Activated CD4-positive, alpha-beta T cell treated with anti-CD3 and anti-CD28 coated beads for 36 hours (primary cell): ENCODE measurements around the gene SMIM41. TPM values are rescaled to one million over a fixed set of nuclear protein-coding genes. Genes with fewer than 3 reads are reported as not detected.
A peak's percentile ranks its signal among the peaks of the same experiment; 100 is the strongest.

ENCODE experiments used
- ATAC-seq: fragments of 200-7000 bp; cut with Tn5 transposase; one replicate; pipeline ENCODE4 v1.10.0; 2021; ENCODE audit warnings: mild to moderate bottlenecking, moderate library complexity
- CTCF ChIA-PET: fragments of 350-600 bp; sonication (Branson Sonifier 250); formaldehyde crosslinking; loops from one replicate; lab custom pipeline; 2021; ENCODE audit warnings: antibody characterized with exemption; lab: Charles Lee
- POLR2A ChIA-PET: fragments of 350-600 bp; sonication (Branson Sonifier 250); formaldehyde crosslinking; loops from one replicate; lab custom pipeline; 2021; ENCODE audit warnings: antibody characterized with exemption, inconsistent platforms; lab: Charles Lee
- DNase-seq: peaks from one replicate; pipeline ENCODE4 v3.0.0-alpha.2; 2020
- H3K27ac Mint-ChIP-seq: one replicate; pipeline ENCODE4 v1.8.0; 2021; ENCODE audit warnings: mixed read lengths
- H3K27me3 Mint-ChIP-seq: one replicate; pipeline ENCODE4 v1.8.0; 2021; ENCODE audit warnings: mixed read lengths
- H3K36me3 Mint-ChIP-seq: one replicate; pipeline ENCODE4 v1.8.0; 2021; ENCODE audit warnings: low read depth, mixed read lengths
- H3K4me1 Mint-ChIP-seq: one replicate; pipeline ENCODE4 v1.8.0; 2021; ENCODE audit warnings: mixed read lengths
- H3K4me3 Mint-ChIP-seq: one replicate; pipeline ENCODE4 v1.8.0; 2021; ENCODE audit warnings: mild to moderate bottlenecking, moderate library complexity, mixed read lengths
- H3K9me3 Mint-ChIP-seq: one replicate; pipeline ENCODE4 v1.8.0; 2021; ENCODE audit warnings: low read depth, mixed read lengths
- intact Hi-C, 2 experiments: fragments of 100-400 bp; cut with DNase I in 1 of 2; cut with micrococcal nuclease in 1 of 2; formaldehyde crosslinking; loops; one replicate each; pipeline versions ENCODE4 v1.14.2 to v1.15.1; 2022 to 2024; cut with DNase I, micrococcal nuclease
- total RNA-seq, 2 experiments: library from RNA; stranded (reverse); gene quantifications; one replicate each; pipeline ENCODE4 v1.2.3, GENCODE V29; 2021

The SMIM41 gene
- total RNA-seq, 2 experiments from 2014 or later: not detected

DNA sequence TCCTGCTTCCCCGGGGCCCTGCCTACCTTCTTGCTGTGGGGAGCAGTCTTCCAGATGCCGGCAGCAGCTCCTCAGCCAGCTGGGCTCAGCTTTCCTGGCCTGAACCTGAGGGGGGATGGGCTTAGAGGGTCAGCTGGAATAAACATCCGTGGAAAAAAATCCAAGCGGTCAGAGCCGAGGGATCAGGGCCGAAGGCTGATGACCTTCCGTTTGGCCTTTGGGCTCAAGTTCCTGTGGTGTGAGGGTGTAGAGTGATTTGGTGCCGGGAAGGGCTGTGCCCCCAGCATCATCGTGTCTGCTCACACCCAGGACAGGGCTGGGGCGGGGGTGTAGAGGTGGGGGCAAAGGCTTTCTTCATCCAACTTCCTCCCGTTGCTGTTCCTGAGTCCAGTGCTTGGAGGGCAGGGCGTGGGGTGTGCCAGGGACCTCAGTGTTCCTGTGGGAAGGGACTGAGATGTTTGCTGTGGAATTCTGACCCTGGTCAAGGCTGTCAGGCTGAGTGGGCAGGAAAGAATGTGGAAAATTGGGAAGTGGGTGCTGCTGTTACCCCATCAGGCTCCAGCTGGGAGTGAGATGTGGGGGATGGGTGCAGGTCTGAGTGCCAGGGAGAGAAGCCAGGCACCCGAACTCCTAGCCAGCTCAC, 2.6 kb downstream of the SMIM41 start:
- intact Hi-C loops: no loop called here
- no peak overlapping the region for H3K4me3 Mint-ChIP-seq
- peaks cover 8% of the 10 kb centered on the region for H3K4me1 Mint-ChIP-seq
- peaks cover under 1% of the 10 kb centered on the region for H3K27me3 Mint-ChIP-seq
- no peak for ATAC-seq
- no peaks in the 10 kb centered on the region for H3K9me3 Mint-ChIP-seq
- DNase-seq: no peak
- peaks cover 5% of the 10 kb centered on the region for H3K36me3 Mint-ChIP-seq
- no peak overlapping the region for H3K27ac Mint-ChIP-seq
- ChIA-PET POLR2A (interaction anchor here (1.0 kb wide), 1 partner anchor 12 kb away, joined by 3 read pairs; no protein-coding TSS in a partner anchor), CTCF (interaction anchor here (0.6 to 3.3 kb wide), 12 partner anchors 10 to 423 kb away, joined by 3 to 69 read pairs (median 8); partner anchors contain the start of gene ATG101)

DNA sequence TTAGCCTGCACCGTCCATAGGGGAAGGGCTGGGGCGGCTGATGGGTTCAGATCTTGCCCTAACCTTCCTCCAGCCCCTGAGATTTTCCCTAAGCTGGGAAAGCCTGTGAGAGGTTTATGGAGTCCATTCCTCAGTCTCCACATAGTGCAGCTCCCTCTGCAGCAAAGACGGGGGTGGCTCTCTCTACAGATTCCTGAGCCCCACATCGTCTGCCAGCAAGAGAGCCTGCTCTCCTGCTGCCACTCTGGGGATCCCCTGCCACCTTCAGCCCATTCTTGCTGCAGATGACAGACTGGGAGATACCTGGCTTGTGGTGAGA, 3.1 kb downstream of the SMIM41 start:
- Mint-ChIP-seq H3K9me3 (no peaks in the 10 kb centered on the region), H3K4me1 (peaks cover 8% of the 10 kb centered on the region), H3K27ac (no peak overlapping the region), H3K27me3 (peaks cover 3% of the 10 kb centered on the region), H3K4me3 (no peak overlapping the region), H3K36me3 (peaks cover 5% of the 10 kb centered on the region)
- ATAC-seq: no peak
- ChIA-PET CTCF (interaction anchor here (0.6 to 3.3 kb wide), 16 partner anchors 10 to 803 kb away, joined by 3 to 69 read pairs (median 4); partner anchors contain the start of gene ATG101), POLR2A (no interaction called here)
- intact Hi-C loops: no loop called here
- DNase-seq: no peak

DNA sequence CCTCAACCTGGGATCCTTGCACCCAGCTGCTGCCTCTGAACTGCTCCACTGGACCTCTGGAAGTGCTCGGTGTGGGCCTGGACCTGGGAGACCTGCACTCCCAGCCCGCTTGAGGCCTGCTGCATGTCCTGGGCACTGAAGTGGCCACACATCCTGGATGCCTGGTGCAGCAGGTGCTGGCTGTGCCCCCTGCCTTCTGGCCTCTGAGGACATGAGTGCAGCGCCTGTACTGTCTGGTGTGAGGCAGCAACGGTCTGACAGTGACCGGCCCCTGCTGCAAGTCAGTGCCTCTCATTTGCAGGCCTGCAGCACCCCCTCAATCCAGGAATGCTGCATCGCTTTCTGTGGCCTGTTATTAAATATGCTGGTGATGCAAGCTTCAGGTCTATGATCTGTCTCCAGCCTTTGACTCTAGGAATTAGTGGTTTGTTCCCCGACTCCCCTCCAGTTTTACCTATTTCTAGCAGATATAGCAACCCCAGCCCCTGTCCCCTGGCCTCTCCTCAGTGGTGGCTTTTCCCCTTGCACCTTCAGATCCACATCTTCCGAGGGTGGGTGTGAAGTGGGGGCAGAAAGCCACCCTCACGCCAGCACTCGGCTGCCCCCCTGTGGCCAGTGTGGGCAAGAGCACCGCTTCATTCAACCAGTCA, 3.6 kb downstream of the SMIM41 start:
- ChIA-PET CTCF (interaction anchor here (0.6 to 3.3 kb wide), 14 partner anchors 11 to 803 kb away, joined by 3 to 69 read pairs (median 5); partner anchors contain the start of gene ATG101), POLR2A (interaction anchor here (0.7 kb wide), 1 partner anchor 58 kb away, joined by 5 read pairs; no protein-coding TSS in a partner anchor)
- Mint-ChIP-seq H3K9me3 (no peaks in the 10 kb centered on the region), H3K36me3 (no peaks in the 10 kb centered on the region), H3K4me1 (peaks cover 8% of the 10 kb centered on the region), H3K27ac (no peak overlapping the region), H3K27me3 (peaks cover 7% of the 10 kb centered on the region), H3K4me3 (no peak overlapping the region)
- intact Hi-C loops: loop anchor here (1.0 kb wide), 2 partner anchors 58 to 90 kb away; no protein-coding TSS in a partner anchor
- ATAC-seq (peak; percentile 83), DNase-seq (peak; percentile 81)

DNA sequence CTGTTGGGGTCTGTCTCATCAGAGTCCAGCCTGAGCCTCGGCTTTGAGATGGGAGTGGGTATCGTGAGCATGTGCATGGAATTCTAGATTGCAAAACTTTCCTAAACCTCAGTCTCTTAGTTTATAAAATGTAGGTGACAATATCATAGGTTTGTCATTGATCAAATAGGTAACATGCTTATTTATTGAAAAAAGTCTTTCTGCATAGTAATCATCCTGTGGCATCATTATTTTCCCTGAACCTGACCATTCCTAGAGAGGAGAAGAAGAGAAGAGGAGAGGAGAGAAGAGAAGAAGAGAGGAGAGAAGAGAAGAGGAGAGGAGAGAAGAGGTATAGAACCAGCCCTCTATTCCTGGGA, 4.1 kb downstream of the SMIM41 start:
- DNase-seq: no peak
- ChIA-PET POLR2A (interaction anchor here (0.7 kb wide), 1 partner anchor 58 kb away, joined by 5 read pairs; no protein-coding TSS in a partner anchor), CTCF (interaction anchor here (0.8 to 5.6 kb wide), 11 partner anchors 12 to 92 kb away, joined by 3 to 69 read pairs (median 10); partner anchors contain the start of gene ATG101)
- ATAC-seq: no peak
- H3K4me3 Mint-ChIP-seq: no peak overlapping the region
- H3K9me3 Mint-ChIP-seq: no peaks in the 10 kb centered on the region
- no peak overlapping the region for H3K27ac Mint-ChIP-seq
- intact Hi-C loops: loop anchor here (1.0 kb wide), 2 partner anchors 58 to 90 kb away; no protein-coding TSS in a partner anchor
- H3K36me3 Mint-ChIP-seq: no peaks in the 10 kb centered on the region
- H3K4me1 Mint-ChIP-seq: peaks cover 8% of the 10 kb centered on the region
- H3K27me3 Mint-ChIP-seq: peaks cover 10% of the 10 kb centered on the region

DNA sequence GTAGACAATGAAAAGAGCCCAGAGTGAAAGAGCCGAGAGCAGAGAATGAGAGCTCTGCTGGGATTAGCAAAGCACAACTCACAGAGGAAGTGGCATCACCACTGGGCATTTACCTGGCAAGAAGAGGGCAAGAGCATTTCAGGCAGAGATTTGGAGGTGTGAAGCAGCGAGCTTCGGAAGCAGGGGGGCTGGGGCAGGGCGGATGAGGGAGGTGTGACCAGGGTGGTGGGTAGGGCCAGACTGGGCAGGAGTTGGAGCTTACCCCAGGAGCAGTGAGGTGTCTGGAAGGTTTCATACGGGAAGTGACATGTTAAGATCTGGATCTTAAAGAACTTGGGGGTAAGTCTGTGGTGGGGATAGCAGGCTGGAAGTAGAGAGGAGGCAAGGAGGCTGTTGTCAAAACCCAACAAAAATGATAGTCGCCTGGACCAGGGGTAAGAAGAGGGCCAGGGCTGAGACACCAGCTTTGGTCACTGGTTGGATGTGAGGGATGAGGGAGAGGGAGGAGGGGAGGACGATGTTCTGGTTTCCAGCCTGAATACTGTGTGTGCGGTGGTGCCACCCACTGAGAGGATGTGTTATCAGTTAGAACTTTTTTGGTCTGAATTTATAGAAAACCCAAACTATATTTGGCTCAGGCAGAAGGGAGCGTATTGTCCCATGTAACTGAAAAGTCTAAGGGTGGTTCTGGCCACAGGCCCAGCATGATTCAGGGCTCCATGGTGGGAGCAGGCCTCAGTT, 5.2 kb downstream of the SMIM41 start:
- POLR2A ChIA-PET: interaction anchor here (0.6 kb wide), 1 partner anchor 82 kb away, joined by 4 read pairs; no protein-coding TSS in a partner anchor
- intact Hi-C loops: no loop called here
- Mint-ChIP-seq H3K27ac (no peak overlapping the region), H3K36me3 (no peaks in the 10 kb centered on the region), H3K27me3 (peaks cover 14% of the 10 kb centered on the region), H3K9me3 (no peaks in the 10 kb centered on the region), H3K4me3 (no peak overlapping the region), H3K4me1 (peaks cover 8% of the 10 kb centered on the region)
- CTCF ChIA-PET: interaction anchor here (0.7 to 5.6 kb wide), 14 partner anchors 10 to 789 kb away, joined by 3 to 54 read pairs (median 5); no protein-coding TSS in a partner anchor
- ATAC-seq: no peak
- no peak for DNase-seq

DNA sequence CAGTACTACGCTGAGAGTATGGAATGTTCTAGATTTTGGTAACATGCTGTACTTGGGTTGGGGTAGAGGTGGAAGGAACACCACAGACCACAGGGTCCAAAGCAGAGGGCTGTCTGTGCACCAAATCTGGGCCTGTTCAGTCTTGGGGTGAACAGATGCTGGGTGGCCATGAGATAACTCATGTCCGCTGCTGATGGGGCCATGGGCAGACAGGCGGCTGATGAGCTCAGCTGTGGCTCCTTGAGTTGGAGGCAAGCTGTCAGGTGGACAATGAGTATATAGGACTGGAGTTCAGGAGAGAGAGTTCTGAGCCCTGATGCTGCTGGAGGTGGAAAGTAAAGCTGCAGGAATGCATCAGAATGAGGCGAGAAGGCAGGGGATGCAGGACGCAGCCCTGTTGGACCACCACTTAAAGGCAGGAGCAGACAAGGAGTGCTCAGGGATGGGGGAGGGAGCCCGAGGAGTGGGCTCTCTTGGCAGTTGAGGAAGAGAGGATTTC, 6.2 kb downstream of the SMIM41 start:
- DNase-seq (no peak), ATAC-seq (no peak)
- Mint-ChIP-seq H3K9me3 (no peaks in the 10 kb centered on the region), H3K4me1 (peaks cover 8% of the 10 kb centered on the region), H3K36me3 (no peaks in the 10 kb centered on the region), H3K27me3 (peaks cover 21% of the 10 kb centered on the region), H3K27ac (no peak overlapping the region), H3K4me3 (no peak overlapping the region)
- CTCF ChIA-PET: interaction anchor here (0.7 to 5.6 kb wide), 7 partner anchors 14 to 76 kb away, joined by 3 to 54 read pairs (median 4); no protein-coding TSS in a partner anchor
- intact Hi-C loops: no loop called here
- POLR2A ChIA-PET: no interaction called here

DNA sequence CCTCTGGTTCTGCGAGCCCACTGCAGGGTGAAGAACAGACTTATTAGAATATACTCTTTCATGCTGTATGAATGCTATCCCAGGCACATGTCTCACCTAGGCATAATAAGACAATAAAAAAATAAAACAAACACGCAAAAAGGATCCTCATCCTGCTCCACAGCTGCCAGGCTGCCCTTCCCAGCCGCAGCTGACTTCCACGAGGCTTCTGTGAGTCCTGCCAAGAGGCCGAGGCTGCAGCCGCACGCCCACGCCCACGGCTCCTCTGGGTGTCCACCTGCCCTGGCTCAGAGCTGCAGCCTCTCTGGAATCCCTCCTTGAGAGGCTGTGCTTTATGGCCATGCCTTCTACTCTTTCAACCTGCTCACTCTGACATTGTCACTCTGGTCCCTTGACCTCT, 6.9 kb downstream of the SMIM41 start:
- no peak for DNase-seq
- intact Hi-C loops: no loop called here
- ChIA-PET CTCF (interaction anchor here (0.7 to 5.6 kb wide), 6 partner anchors 9 to 76 kb away, joined by 3 to 54 read pairs (median 4); no protein-coding TSS in a partner anchor), POLR2A (no interaction called here)
- peaks cover 8% of the 10 kb centered on the region for H3K4me1 Mint-ChIP-seq
- H3K27me3 Mint-ChIP-seq: peaks cover 24% of the 10 kb centered on the region
- no peaks in the 10 kb centered on the region for H3K9me3 Mint-ChIP-seq
- H3K27ac Mint-ChIP-seq: no peak overlapping the region
- ATAC-seq: no peak
- H3K4me3 Mint-ChIP-seq: no peak overlapping the region
- no peaks in the 10 kb centered on the region for H3K36me3 Mint-ChIP-seq

DNA sequence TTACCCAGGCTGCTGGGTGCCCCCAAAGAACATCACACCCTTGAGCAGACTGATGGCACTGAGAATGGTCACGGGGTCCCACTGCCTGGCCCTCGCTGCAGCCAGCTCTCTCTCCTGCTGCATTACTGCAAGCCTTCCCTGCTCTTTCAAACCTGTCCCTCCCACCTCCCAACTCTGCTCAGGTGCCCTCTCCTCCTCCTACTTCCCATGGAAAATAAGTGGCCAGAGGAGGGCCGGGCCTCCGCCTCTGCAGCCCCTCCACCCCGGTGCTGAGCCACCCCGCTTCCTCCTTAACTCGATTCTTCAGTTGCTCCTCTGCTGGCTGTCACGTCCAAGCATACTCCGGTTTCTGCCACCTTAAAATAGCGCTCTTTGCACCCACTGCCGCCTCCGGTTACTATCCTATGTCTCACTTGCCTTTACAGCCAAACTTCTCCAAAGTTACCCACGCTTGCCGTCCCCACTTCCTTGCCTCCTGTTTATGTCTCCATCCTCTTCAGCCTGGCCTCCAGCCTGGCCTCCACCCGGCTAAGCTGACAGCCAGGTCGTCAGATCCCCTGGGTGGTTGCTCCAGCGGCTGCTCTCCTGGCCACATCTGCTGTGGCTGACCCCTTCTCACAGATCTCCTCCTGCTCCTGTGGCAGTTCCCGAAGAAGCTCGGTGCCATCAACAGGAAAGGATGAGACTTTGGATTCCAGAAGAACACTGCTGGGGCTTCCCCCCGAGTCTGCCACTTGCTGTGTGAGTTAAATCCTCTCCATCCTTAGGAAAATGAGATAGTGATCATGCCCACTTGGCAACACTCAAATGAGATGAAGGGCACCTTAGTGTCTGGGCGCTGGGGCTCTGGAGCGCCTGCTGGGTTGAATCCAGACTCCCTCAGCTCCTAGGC, 7.7 kb downstream of the SMIM41 start:
- ATAC-seq (no peak), DNase-seq (no peak)
- intact Hi-C loops: no loop called here
- ChIA-PET POLR2A (no interaction called here), CTCF (interaction anchor here (0.8 to 5.6 kb wide), 3 partner anchors 10 to 61 kb away, joined by 3 to 54 read pairs (median 3); no protein-coding TSS in a partner anchor)
- peaks cover 3% of the 10 kb centered on the region for H3K4me1 Mint-ChIP-seq
- no peaks in the 10 kb centered on the region for H3K36me3 Mint-ChIP-seq
- peaks cover 29% of the 10 kb centered on the region for H3K27me3 Mint-ChIP-seq
- H3K27ac Mint-ChIP-seq: no peak overlapping the region
- H3K4me3 Mint-ChIP-seq: no peak overlapping the region
- no peaks in the 10 kb centered on the region for H3K9me3 Mint-ChIP-seq

DNA sequence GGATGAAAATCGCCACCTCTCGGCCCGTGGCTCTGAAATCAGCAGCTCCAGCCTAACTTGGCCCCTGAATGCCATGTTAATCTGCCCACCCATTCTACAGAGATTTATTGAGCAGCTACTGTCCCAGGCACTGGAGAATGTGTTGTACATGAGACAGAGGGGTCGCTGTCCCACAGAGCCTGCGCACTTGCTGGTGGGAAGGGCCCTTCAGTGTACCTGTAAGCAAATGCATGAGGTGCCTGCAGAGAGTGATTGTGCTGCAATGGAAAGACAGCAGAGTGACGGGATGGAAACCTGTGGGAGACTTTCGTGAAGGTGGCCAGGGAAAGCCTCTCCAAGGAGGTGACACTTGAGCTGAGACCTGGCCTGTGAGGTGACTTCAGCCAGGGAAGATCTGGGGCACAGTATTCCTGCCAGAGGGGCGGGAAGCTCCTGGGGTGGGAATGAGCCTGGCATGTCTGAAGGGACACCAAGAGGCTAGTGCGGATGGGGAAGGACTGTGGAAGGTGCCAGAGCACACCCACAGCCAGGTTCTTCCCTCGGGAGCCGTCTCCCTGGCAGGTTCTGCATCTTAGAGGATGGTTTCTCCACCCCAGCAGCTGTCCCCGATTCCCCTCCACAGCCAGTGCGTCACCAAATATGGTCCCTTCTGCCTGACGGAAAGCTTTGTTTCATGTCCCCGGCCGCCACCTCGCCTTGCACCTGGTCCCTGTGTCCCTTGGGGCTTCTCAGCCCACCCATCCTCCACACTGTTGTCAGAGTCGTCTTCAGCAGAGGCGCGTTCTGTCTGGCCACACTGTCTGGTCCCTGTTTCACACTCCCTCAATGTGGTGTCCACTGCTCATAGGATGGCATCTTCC, 8.7 kb downstream of the SMIM41 start:
- H3K4me3 Mint-ChIP-seq: no peak overlapping the region
- H3K27ac Mint-ChIP-seq: no peak overlapping the region
- no peaks in the 10 kb centered on the region for H3K9me3 Mint-ChIP-seq
- ATAC-seq (no peak), DNase-seq (no peak)
- peaks cover 31% of the 10 kb centered on the region for H3K27me3 Mint-ChIP-seq
- intact Hi-C loops: no loop called here
- ChIA-PET CTCF (interaction anchor here (0.8 to 5.6 kb wide), 4 partner anchors 28 to 166 kb away, joined by 3 to 54 read pairs (median 3); no protein-coding TSS in a partner anchor), POLR2A (no interaction called here)
- H3K36me3 Mint-ChIP-seq: no peaks in the 10 kb centered on the region
- peaks cover 2% of the 10 kb centered on the region for H3K4me1 Mint-ChIP-seq
